HepG2 (cell line): ENCODE results near the gene NOTCH4. TPM values are rescaled to one million over a fixed set of nuclear protein-coding genes. Genes with fewer than 3 reads are reported as not detected.

Source experiments
- CCAR2 ChIP-seq: fragments of 200-400 bp; formaldehyde crosslinking; optimal IDR thresholded peaks from 2 replicates; pipeline ENCODE3; 2018; ENCODE audit warnings: low read depth, mild to moderate bottlenecking, low read length, moderate library complexity
- DPF2 ChIP-seq: sonication (generic); formaldehyde crosslinking; IDR thresholded peaks from 2 replicates; pipeline ENCODE4 v1.4.0; 2020; ENCODE audit warnings: mild to moderate bottlenecking, low read depth, missing genetic modification reagents, borderline replicate concordance
- GATAD2A ChIP-seq: IDR thresholded peaks from 2 replicates; pipeline ENCODE4 v1.6.1; 2016
- HDAC2 ChIP-seq: sonication (generic); formaldehyde crosslinking; IDR thresholded peaks from 2 replicates; pipeline ENCODE4 v1.4.0; 2020; ENCODE audit warnings: missing genetic modification reagents
- KLF6 ChIP-seq: IDR thresholded peaks from 2 replicates; pipeline ENCODE4 v1.8.0; 2016; ENCODE audit warnings: missing biosample characterization, missing genetic modification reagents
- MXD1 ChIP-seq: sonication (generic); formaldehyde crosslinking; IDR thresholded peaks from 2 replicates; pipeline ENCODE4 v1.4.0; 2020; ENCODE audit warnings: mild to moderate bottlenecking, missing genetic modification reagents
- RAD51 ChIP-seq: fragments of 450-650 bp; IDR thresholded peaks from 2 replicates; pipeline ENCODE4 v1.6.1; 2016; ENCODE audit warnings: borderline replicate concordance
- SALL1 ChIP-seq: sonication (generic); formaldehyde crosslinking; IDR thresholded peaks from 2 replicates; pipeline ENCODE4 v1.8.0; 2022; ENCODE audit warnings: mild to moderate bottlenecking, missing genetic modification reagents
- SP2 ChIP-seq: sonication (generic); formaldehyde crosslinking; IDR thresholded peaks from 2 replicates; pipeline ENCODE4 v1.5.1; 2020; ENCODE audit warnings: mild to moderate bottlenecking, missing genetic modification reagents
- ZNF251 ChIP-seq: sonication (generic); formaldehyde crosslinking; IDR thresholded peaks from 2 replicates; pipeline ENCODE4 v1.9.0; 2021; ENCODE audit warnings: mild to moderate bottlenecking, missing genetic modification reagents
- ZNF354B ChIP-seq: sonication (generic); formaldehyde crosslinking; IDR thresholded peaks from 2 replicates; pipeline ENCODE4 v1.8.0; 2022; ENCODE audit warnings: mild to moderate bottlenecking, missing genetic modification reagents
- ZNF451 ChIP-seq: sonication (generic); formaldehyde crosslinking; IDR thresholded peaks from 2 replicates; pipeline ENCODE4 v1.5.0; 2020; ENCODE audit warnings: mild to moderate bottlenecking, missing genetic modification reagents
- ZNF510 ChIP-seq: sonication (generic); formaldehyde crosslinking; IDR thresholded peaks from 2 replicates; pipeline ENCODE4 v1.4.0; 2020; ENCODE audit warnings: low read depth, mild to moderate bottlenecking, missing genetic modification reagents
- ZNF572 ChIP-seq: sonication (generic); formaldehyde crosslinking; IDR thresholded peaks from 2 replicates; pipeline ENCODE4 v1.5.1; 2020; ENCODE audit warnings: mild to moderate bottlenecking, missing genetic modification reagents
- ZNF652 ChIP-seq: IDR thresholded peaks from 2 replicates; pipeline ENCODE4 v1.6.1; 2016; ENCODE audit warnings: low read depth, borderline replicate concordance
- ZNF747 ChIP-seq: sonication (generic); formaldehyde crosslinking; IDR thresholded peaks from 2 replicates; pipeline ENCODE4 v1.8.1; 2023; ENCODE audit warnings: missing genetic modification reagents, mild to moderate bottlenecking, borderline replicate concordance
- ZSCAN30 ChIP-seq: sonication (generic); formaldehyde crosslinking; IDR thresholded peaks from 2 replicates; pipeline ENCODE4 v1.5.0; 2020; ENCODE audit warnings: mild to moderate bottlenecking, missing genetic modification reagents
- polyA plus RNA-seq, 8 experiments: library from polyadenylated mRNA; depleted of rRNA in 3 of 8; stranded (reverse) in 7 of 8; unstranded in 1 of 8; fragments of >200 nt; fragmentation: Illumina TruSeq in 4 of 8; extraction: Trizol in 4 of 8; gene quantifications; 2 replicates each; pipeline versions ENCODE4 v1.2.1 to v1.2.3, GENCODE V29; 2011 to 2016; ENCODE audit warnings: low read depth in 4 of 8, missing spikeins in 1 of 8, mixed read lengths in 1 of 8; ENCODE audit not compliant: insufficient read depth in 1 of 8
- total RNA-seq, 5 experiments: library from RNA; depleted of rRNA; stranded (reverse); fragments of >200 nt; fragmentation: Illumina TruSeq; extraction: Trizol; gene quantifications; 2 replicates each; pipeline ENCODE4 v1.2.3, GENCODE V29; 2016; ENCODE audit warnings: low read depth in 1 of 5

NOTCH4 gene
- total and polyA plus RNA-seq, 2 of the 13 experiments (the other 11 are each of a cell fraction or from before 2014, with no cell fraction given): 0.51 to 0.83 TPM

DNA sequence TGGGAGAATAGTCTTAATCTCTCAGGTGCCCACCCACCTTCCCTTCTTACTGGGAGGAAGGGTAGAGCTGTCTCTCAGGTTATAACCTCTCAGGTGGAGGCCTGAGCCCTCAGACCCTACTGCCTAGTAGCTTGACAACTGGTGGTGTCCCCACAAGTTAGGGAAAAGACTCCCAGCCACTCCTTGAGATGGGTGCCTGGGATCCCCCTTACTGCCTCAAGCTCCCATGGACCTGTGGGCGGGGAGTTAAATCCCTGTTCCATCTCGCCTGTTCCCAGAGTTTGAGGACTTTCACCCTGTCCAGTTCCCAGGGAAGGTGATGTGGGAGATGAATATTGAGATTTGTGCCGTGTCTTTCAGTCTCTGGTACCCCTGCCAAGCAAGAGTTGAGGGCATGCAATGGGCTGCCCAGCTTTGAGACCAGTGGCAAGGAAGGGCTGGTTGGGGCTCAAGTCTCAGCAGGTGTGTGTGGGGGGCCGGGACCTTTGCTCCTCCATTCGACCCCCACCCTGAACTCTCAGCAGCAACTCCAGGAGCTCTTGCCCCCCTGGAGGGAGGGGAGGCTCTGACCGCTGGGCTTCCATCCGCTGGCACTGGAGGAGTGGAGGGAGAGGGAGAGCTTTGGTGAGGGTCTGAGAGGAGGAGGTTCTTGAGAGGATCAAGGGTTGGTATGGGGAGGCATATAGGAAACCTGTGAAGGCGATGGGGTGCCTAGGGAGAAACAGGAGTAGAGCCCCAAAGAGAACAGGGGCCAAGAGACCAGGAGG is 32.8 kb downstream of the NOTCH4 start (continued):
- no peak for TF ChIP-seq MXD1 (CRISPR knock-in tag)
- no peak for TF ChIP-seq CCAR2
- no peak for TF ChIP-seq GATAD2A (CRISPR knock-in tag)
- TF ChIP-seq ZNF354B: no peak
- 0 out of 2 replicates have a peak, but pooled peaks have one; percentile 9 for TF ChIP-seq KLF6 (CRISPR knock-in tag)
- no peak for TF ChIP-seq ZNF510
- 0 out of 2 replicates have a peak, but pooled peaks have one; percentile 16 for TF ChIP-seq SALL1 (CRISPR knock-in tag)
- TF ChIP-seq ZNF572 (CRISPR knock-in tag): 0 out of 2 replicates have a peak, but pooled peaks have one; percentile 82
- no peak for TF ChIP-seq ZSCAN30 (CRISPR knock-in tag)
- no peak for TF ChIP-seq ZNF652
- TF ChIP-seq ZNF747 (CRISPR knock-in tag): 0 out of 2 replicates have a peak, but pooled peaks have one; percentile 5
- TF ChIP-seq DPF2 (CRISPR knock-in tag): 0 out of 2 replicates have a peak, but pooled peaks have one; percentile 5
- no peak for TF ChIP-seq HDAC2 (CRISPR knock-in tag)
- no peak for TF ChIP-seq RAD51
- no peak for TF ChIP-seq SP2
- TF ChIP-seq ZNF251 (CRISPR knock-in tag): no peak
- no peak for TF ChIP-seq ZNF451 (CRISPR knock-in tag)
